ENCODE results near the gene ENKUR. TPM values are rescaled to one million over a fixed set of nuclear protein-coding genes. Genes with fewer than 3 reads are reported as not detected.

The ENKUR gene
- total and polyA plus RNA-seq, 8 donors: 0.35 to 4.9 (median 1.0) TPM; not detected in 4

- Histone ChIP-seq H3K4me1 (no peaks in the 10 kb centered on the region), H3K27me3 (no peaks in the 10 kb centered on the region), H3K4me3 (no peak overlapping the region), H3K36me3 (no peaks in the 10 kb centered on the region), H3K27ac (no peak overlapping the region), H3K9me3 (no peaks in the 10 kb centered on the region)
- TF ChIP-seq POLR2A (IDR thresholded peaks at IDR 0.05) (no peak), CTCF (IDR thresholded peaks at IDR 0.05) (no peak), POLR2AphosphoS5 (IDR thresholded peaks at IDR 0.05) (no peak), EP300 (IDR thresholded peaks at IDR 0.05) (no peak)
- 84 to 97% (median 91%) methylated on average over 3 of the region's 3 CpGs for WGBS, 5 donors
- no peak for DNase-seq
- intact Hi-C loops (cut with DNase I; ENCODE audit: low total_unique reads): no loop called here
Observed at GRCh38 chr10:24998044-24998443, 17.9 kb downstream of the ENKUR start.

DNA sequence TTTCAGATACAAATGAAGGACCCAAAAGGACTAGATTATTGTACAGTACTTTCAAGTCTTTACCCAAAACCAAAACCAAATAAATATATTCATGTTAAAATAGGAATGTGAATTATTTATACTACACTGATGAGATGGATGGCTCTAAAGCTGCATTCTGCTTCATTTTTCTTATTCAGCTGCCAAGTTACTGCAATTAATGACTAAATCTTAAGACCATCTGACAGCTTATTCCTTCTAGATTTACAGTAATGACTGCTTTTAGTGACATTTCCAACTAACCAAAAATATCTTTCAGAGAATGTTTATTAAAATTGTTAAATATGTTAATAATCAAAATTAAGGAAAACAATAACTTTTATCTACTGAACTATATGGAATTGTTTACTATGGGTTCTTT is 20.9 kb downstream of the ENKUR start:
- no peak overlapping the region for H3K27ac ChIP-seq
- TF ChIP-seq POLR2A (IDR thresholded peaks at IDR 0.05): no peak
- no peak for TF ChIP-seq POLR2AphosphoS5 (IDR thresholded peaks at IDR 0.05)

DNA sequence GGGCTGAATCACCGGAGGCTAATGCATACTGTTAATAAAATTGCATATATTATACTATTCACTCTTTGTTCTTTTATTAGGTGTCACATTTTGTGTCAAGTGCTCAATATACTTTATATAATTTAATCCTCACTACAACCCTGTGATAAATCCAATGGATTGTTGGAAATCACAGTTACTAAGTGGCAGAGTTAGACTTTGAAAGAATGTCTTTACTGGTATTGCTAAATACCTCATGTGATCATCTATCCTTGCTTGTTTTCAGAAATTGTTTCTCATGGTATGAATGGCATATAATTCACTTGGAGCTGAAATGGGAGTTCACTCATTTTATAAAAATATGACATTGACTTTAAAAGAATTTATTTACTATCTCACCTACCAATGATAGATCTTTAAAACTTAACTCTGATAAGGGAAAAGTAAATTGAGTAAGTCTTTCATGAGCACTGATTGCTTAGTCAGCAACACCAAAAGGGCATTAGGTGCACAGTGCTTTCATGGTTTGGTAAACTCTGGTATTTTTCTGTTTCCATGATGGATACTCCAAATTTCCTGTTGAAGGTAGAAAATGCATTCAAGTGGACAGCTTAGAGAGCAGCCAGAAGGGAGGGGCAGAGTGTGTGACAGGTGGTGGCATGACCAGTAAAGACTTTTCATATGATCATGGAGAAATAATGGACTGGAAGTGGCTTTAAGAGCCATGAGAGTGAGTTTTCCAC is 22.6 kb downstream of the ENKUR start:
- intact Hi-C loops (cut with DNase I; ENCODE audit: low total_unique reads): no loop called here
- Histone ChIP-seq H3K4me1 (peaks cover 0 to 14% (median 5%) of the 10 kb centered on the region in 4 donors), H3K27me3 (no peaks in the 10 kb centered on the region), H3K36me3 (no peaks in the 10 kb centered on the region), H3K9me3 (no peaks in the 10 kb centered on the region), H3K4me3 (no peak overlapping the region), H3K27ac (no peak overlapping the region)
- 93 to 100% (median 97%) methylated on average over 1 of the region's 1 CpG for WGBS, 5 donors
- no peak for TF ChIP-seq POLR2AphosphoS5 (IDR thresholded peaks at IDR 0.05)
- TF ChIP-seq CTCF (IDR thresholded peaks at IDR 0.05): no peak
- no peak for TF ChIP-seq POLR2A (IDR thresholded peaks at IDR 0.05)
- TF ChIP-seq EP300 (IDR thresholded peaks at IDR 0.05): no peak
- no peak for DNase-seq

More for the DNA sequence above, 20.9 kb downstream of the ENKUR start:
- peaks cover 0 to 2% (median under 1%) of the 10 kb centered on the region in 4 donors for H3K4me1 ChIP-seq
- H3K27me3 ChIP-seq: no peaks in the 10 kb centered on the region
- no peak overlapping the region for H3K4me3 ChIP-seq
- no peak for DNase-seq
- intact Hi-C loops (cut with DNase I; ENCODE audit: low total_unique reads): no loop called here
- H3K36me3 ChIP-seq: no peaks in the 10 kb centered on the region
- H3K9me3 ChIP-seq: no peaks in the 10 kb centered on the region

GRCh38 chr10:24992512-24993133 is 23.3 kb downstream of the ENKUR start:
- no peaks in the 10 kb centered on the region for H3K9me3 ChIP-seq
- no peak for DNase-seq
- H3K36me3 ChIP-seq: no peaks in the 10 kb centered on the region
- no peak for TF ChIP-seq CTCF (IDR thresholded peaks at IDR 0.05)
- TF ChIP-seq POLR2A (IDR thresholded peaks at IDR 0.05): no peak
- TF ChIP-seq POLR2AphosphoS5 (IDR thresholded peaks at IDR 0.05): no peak
- no peak for TF ChIP-seq EP300 (IDR thresholded peaks at IDR 0.05)
- no peak overlapping the region for H3K4me3 ChIP-seq
- WGBS, 5 donors: 65 to 83% (median 80%) methylated on average over 3 of the region's 3 CpGs
- intact Hi-C loops (cut with DNase I; ENCODE audit: low total_unique reads): no loop called here
- no peak overlapping the region for H3K27ac ChIP-seq
- H3K4me1 ChIP-seq: peaks cover 0 to 17% (median 5%) of the 10 kb centered on the region in 4 donors
- no peaks in the 10 kb centered on the region for H3K27me3 ChIP-seq

- Histone ChIP-seq H3K4me3 (no peak overlapping the region), H3K36me3 (no peaks in the 10 kb centered on the region), H3K27me3 (no peaks in the 10 kb centered on the region), H3K9me3 (no peaks in the 10 kb centered on the region), H3K4me1 (peaks cover 0 to 21% (median 5%) of the 10 kb centered on the region in 4 donors), H3K27ac (no peak overlapping the region)
- intact Hi-C loops (cut with DNase I; ENCODE audit: low total_unique reads): no loop called here
- DNase-seq: no peak
- TF ChIP-seq EP300 (IDR thresholded peaks at IDR 0.05) (no peak), POLR2AphosphoS5 (IDR thresholded peaks at IDR 0.05) (no peak), POLR2A (IDR thresholded peaks at IDR 0.05) (no peak), CTCF (IDR thresholded peaks at IDR 0.05) (no peak)
- 92 to 96% (median 95%) methylated on average over 13 of the region's 13 CpGs for WGBS, 5 donors
Observed at GRCh38 chr10:24991298-24991697, 24.7 kb downstream of the ENKUR start.

Measured in stomach (tissue), 9 donors.